Activated CD8-positive, alpha-beta memory T cell treated with anti-CD3 and anti-CD28 coated beads for 24 hours (primary cell): ENCODE measurements around the gene CLRN1.
"Not testable (repeated sequence)": the region's sequence is repeated elsewhere in the genome, so short reads cannot be mapped to it uniquely, and the experiment has no call there.

ENCODE experiments used
- DNase-seq: peaks from one replicate; pipeline ENCODE4 v3.0.0-alpha.2; 2020

CLRN1 gene

GRCh38 chr3:150972366-150973071 lies at the start of gene CLRN1:
Gene CLRN1, minus strand, starts transcription at chr3:150972727. Its CDS starts 19 bp downstream, at chr3:150972708.
- DNase-seq: no peak

- no peak for DNase-seq
Measured at GRCh38 chr3:151016478-151016795, 43.9 kb upstream of the CLRN1 start.

- no peak for DNase-seq
Measured at GRCh38 chr3:151015767-151016477, 43.4 kb upstream of the CLRN1 start.

GRCh38 chr3:151015181-151015580 lies 42.7 kb upstream of the CLRN1 start:
- no peak for DNase-seq

- DNase-seq: no peak
Measured at GRCh38 chr3:151014501-151015018, 42.0 kb upstream of the CLRN1 start.

GRCh38 chr3:151012753-151013152 lies 40.2 kb upstream of the CLRN1 start:
- DNase-seq: no peak

- no peak for DNase-seq
Measured at GRCh38 chr3:151011427-151011826, 38.9 kb upstream of the CLRN1 start.

- no peak for DNase-seq
Measured at GRCh38 chr3:151009981-151010380, 37.5 kb upstream of the CLRN1 start.

GRCh38 chr3:151009430-151009829 lies 36.9 kb upstream of the CLRN1 start:
- DNase-seq: no peak

- DNase-seq: no peak
Measured at GRCh38 chr3:151008699-151009098, 36.2 kb upstream of the CLRN1 start.

GRCh38 chr3:151003768-151004134 lies 31.2 kb upstream of the CLRN1 start:
- DNase-seq: no peak

GRCh38 chr3:151003029-151003767 lies 30.7 kb upstream of the CLRN1 start:
- no peak for DNase-seq

GRCh38 chr3:151002003-151002981 lies 29.8 kb upstream of the CLRN1 start:
- DNase-seq: no peak

GRCh38 chr3:150998996-150999395 lies 26.5 kb upstream of the CLRN1 start:
- DNase-seq: no peak

- DNase-seq: no peak
Measured at GRCh38 chr3:150996731-150997130, 24.2 kb upstream of the CLRN1 start.

GRCh38 chr3:150995510-150995909 lies 23.0 kb upstream of the CLRN1 start:
- no peak for DNase-seq

- no peak for DNase-seq
Measured at GRCh38 chr3:150989208-150989607, 16.7 kb upstream of the CLRN1 start.

GRCh38 chr3:150988395-150988794 lies 15.9 kb upstream of the CLRN1 start:
- DNase-seq: not testable (repeated sequence)

GRCh38 chr3:150985711-150986110 lies 13.2 kb upstream of the CLRN1 start:
- DNase-seq: no peak

GRCh38 chr3:150984066-150984465 lies 11.5 kb upstream of the CLRN1 start:
- DNase-seq: no peak

- DNase-seq: no peak
Measured at GRCh38 chr3:150978566-150979148, 6.1 kb upstream of the CLRN1 start.

GRCh38 chr3:150975992-150976368 lies 3.5 kb upstream of the CLRN1 start:
- no peak for DNase-seq
